OCI-M1 (cell line): ENCODE results near the gene LMBR1.
"Not testable (repeated sequence)": the region's sequence is repeated elsewhere in the genome, so short reads cannot be mapped to it uniquely, and the experiment has no call there.

Experiments used
- DNase-seq: peaks from one replicate; lab custom pipeline; 2025; lab: John Stamatoyannopoulos, UW

The LMBR1 gene

DNA sequence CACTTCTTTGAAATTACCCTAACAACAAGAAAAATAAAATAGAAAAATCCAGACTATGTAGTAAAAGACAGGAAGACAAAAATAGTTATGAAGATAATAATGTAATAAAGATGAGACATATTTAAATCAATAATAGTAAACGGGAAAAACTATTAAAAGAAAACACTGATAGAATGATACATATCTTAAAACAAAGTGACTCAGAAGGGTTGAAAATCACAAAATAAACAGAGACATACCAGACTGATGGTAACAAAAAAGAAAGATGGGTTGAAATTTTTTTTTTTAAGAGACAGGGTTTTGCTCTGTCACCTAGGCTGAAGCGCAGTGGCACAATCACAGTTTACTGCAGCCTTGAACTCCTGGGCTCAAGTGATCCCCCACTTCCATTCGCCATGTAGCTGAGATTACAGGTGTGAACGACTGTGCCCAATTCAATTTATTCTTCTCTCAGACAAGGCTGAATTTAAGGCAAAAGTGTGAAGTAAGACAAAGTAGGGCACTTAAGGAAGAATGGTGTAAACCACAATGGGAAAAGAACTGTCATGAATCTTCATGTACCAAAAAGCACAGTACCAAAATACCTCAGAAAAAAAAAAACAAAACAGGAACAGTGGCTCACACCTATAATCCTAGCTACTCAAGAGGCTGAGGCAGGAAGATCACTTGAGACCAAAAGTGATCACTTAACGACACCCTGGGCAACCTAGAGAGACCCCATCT, 47.4 kb downstream of the LMBR1 start:
- DNase-seq: no peak

DNA sequence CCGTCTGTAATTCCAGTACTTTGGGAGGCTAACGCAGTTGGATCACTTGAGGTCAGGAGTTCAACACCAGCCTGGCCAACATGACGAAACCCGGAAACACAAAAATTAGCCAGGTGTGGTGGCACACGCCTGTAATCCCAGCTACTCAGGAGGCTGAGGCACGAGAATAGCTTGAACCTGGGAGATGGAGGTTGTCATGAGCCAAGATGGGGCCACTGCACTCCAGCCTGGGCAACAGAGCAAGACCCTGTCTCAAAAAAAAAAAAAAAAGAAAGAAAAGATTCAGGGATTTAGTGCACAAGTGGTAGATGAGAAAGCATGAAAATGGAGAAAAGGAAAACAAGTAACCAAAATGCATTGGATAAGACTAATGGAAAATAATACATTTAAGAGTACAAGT, 49.4 kb downstream of the LMBR1 start:
- DNase-seq: not testable (repeated sequence)

DNA sequence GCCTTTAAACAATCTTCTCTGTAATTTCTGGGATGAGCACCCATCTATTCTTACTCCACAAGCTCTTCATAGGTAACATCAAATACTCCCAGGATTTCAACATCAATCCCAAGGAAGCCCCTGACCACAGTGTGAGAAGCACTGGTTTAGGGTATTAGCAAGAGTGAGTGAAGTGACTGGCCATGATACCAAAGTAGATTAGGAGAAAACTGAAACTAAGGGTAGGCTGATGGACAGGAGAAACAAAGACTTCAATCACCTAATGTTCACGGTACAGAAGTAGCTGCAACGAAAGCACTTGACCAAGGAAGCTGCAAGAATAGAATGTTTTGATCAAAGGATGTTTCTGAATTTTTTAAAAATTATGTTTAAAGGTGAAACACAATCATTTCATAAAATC, 49.8 kb downstream of the LMBR1 start:
- peak; percentile 50 for DNase-seq

DNA sequence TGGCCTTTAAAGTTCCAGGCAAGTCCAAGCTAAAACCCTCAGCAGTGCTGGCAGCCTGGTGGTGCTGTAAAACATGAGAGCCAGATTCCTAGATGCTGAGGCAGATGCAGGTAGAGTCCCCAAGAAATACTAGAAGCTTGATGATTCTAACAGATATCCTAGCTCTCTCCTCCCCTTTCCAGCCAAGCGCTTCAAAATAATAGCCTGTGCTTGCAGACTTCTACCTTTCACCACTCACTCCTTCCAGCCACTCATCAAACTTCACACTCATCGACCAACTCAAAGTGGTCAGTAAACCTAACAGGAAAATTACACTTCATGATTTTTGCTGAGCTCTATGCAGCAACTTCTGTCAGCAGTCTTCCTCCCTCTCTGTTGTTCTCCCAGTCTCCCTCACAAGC, 50.2 kb downstream of the LMBR1 start:
- DNase-seq: peak; percentile 42

DNA sequence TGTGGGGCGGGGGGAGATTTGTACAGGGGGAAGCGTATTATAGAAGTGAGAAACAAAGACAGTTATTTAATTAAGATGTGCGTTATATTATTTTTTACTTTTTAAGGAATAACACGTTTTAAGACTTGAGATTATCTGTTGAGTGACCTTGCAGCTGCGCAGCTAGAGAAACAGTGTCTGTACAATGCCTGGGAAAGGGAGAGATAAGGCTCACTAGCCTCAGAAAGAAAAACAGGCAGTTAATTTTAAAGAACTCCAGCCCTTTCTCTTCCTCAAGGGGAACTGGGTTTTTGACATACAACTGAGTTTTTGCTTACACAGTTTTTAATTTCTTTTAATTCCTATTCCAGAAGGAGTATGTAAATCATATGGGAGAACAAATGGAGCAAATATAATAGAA, 50.7 kb downstream of the LMBR1 start:
- peak; percentile 61 for DNase-seq

DNA sequence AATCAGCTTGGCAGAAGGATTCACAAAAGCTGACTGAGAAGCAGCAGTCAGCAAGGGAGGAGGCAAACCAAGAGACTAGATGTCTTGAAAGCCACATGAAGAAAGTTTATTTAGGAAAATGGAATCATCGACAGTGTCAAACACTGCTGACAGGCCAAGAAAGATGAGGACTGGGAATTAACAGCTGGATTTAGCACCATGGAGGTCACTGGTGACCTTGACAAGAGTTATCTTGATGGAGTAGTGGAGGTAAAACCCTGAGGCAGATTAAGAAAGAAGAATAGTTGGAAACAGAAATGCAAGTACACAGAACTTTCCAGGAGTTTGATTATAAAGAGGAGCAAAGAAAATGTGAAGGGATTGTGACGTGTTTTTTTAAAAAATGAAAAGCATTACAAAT, 51.5 kb downstream of the LMBR1 start:
- no peak for DNase-seq

DNA sequence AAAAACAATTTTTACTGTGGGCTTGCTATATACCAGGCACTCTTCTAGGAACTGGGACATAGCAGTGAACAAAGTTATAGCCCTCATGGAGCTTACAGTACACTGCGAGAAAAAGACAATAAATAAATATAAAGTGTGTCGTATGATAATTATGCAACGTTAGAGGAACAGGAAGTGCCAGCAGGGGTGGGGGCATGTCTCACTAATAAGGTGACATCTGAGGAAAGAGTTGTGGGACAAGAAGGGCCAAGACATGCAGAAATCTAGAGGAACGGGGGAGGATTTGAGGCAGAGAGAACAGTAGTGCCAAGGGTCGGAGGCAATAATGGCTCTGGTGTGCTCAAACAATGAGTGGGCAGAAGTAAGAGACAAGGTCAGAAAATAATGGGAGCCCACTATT, 52.8 kb downstream of the LMBR1 start:
- no peak for DNase-seq

DNA sequence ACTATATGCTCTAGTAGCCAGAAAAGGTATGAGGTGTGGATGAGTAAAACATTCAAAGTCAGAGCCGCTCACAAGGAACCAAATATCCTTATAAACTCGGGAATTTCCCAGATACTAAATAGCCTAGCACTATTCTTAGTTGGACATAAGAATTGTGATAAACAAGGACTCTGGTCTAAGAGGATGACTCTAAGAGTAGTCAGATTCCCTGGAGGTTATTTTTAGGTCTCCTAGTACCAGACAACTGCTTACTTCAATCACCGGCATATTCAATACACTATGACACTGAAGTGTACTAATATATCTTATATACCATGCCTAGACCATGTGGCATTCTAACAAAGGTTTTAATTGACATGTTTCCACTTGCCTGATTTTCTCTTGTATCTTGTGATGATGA, 56.5 kb downstream of the LMBR1 start:
- DNase-seq: no peak

DNA sequence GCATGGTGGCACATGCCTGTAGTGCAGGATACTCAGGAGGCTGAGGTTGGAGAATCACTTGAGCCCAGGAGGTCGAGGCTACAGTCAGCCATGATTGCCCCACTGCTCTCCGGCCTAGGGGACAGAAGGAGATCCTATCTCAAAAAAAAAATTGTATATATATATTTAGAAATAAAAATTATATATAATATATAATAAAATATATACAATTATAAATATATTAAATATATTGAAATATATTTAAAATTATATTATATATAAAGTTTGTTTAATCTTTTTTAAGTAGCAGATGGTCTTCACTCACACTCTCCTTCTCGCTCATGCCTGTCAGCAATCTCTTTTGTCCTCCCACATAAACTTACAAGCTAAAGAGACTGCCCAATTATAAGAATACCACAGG, 58.5 kb downstream of the LMBR1 start:
- no peak for DNase-seq

DNA sequence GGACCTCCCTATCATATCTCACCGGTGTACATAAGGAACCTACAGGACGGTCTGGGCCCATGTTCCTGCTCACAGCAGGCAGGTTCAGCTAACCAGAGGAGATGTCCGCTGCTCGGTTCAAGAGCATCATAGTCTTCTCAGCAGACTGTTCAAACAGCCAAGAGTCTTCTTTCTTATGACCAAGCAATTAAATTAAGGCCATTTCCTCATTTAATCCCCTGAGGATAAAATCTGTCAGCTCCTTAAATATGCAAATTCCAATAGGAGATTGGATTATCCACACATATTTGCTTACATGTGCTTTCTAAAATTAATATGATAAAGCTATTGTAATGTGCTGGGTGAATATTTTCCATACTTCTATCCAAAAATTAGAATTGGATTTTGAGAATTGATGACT, 59.7 kb downstream of the LMBR1 start:
- DNase-seq: no peak

DNA sequence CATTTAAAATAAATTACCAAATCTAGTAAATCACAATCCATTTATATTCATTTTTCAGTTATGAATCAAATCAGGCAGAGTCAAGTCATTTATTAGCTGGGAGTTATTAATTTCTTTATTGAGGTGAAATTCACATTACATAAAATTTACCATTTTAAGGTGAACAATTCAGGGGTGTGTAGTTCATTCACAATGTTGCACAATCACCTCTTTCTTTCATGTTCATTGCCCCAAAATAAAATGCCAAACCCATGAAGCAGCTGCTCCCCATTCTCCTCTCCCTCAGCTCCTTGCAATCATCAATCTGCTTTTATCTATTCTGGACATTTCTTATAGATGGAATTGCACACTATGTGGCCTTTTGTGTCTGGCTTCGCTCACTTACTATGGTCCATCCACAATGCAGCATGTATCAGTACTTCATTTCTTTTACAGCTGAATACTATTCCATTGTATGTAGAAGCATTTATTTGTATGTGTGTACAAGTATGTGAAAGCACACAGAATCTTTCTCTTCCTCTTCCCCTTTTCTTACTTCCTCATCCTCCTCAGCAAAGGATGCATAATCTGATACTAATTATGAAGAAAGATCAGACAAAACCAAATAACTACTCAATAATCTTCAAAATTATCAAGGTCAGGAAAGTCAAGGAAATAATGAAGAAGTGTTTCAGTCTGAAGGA, 60.6 kb downstream of the LMBR1 start:
- DNase-seq: peak; percentile 5

DNA sequence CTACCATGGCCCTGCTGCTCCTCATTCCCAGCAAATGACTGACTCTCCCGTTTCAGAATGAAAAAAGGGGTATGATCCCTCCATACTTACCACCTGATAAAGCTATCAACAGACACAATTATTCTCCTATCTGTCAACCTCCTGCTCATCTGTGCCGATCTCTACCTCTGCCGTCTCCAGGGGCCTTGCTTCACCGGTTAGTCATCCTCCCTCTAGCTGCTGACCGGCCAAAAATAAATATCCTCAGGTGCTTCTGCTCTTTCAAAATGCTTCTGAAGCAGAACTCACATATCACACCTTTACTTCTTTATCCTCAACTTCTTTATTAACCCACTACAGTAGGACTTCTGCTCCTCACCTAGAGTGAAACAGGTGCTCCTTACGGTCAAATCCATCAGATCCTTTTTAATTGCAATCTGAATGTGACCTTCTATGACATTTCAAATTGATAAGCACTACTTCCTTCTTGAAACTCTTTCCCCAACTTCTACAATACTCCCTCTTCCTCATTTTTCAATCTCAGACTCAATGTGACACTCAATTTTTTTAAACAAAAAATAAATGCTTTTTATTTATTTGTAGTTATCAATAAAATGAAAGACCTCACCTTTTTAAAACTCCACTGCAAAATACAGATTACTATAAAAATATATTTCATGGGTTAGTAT, 63.2 kb downstream of the LMBR1 start:
- DNase-seq: no peak

DNA sequence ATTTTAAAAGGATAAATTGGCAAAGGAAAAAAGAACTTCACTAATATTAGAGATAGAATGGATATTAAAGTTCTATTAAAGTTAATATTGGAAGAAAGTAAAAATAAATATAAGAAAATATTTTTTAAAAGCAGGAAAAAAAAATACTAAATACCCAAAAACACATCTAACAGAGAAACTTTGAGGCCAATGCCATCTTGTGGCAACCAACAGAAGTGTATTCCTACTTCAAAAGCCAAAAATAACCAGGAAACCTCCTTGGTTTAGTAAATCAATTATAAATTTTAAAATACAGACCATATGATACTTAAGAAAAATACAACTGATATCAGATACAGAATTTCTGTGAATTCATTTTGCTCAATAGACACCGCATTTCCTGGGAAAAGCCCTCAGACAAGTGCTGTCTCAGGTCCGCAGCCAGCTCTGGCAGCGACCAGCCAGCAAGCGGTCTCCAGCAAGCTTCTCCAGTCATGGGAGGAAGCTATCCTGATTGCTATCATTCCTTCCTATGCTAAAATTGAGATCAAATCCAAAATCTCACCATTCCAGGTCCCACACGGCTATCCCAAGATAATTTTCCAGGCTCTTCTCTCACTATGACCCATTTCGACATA, 65.3 kb downstream of the LMBR1 start:
- peak; percentile 21 for DNase-seq

DNA sequence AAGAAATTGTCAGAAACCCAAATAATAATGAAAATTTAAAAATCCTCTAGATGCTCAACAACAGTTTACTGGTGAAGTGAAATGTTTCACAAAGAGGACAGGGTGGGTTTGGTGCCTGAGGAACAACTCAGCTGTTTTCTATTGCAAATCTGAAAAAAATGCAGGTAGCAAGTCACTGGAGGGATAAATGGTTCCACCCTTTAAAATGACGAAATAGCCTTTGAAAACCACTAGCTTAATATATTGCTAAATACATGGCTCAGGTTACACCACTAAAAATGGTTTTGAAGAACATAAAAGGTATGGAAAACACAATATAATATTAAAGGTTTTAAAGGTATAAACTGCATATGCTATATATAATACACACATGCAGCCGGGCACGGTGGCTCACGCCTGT, 69.5 kb downstream of the LMBR1 start:
- no peak for DNase-seq

DNA sequence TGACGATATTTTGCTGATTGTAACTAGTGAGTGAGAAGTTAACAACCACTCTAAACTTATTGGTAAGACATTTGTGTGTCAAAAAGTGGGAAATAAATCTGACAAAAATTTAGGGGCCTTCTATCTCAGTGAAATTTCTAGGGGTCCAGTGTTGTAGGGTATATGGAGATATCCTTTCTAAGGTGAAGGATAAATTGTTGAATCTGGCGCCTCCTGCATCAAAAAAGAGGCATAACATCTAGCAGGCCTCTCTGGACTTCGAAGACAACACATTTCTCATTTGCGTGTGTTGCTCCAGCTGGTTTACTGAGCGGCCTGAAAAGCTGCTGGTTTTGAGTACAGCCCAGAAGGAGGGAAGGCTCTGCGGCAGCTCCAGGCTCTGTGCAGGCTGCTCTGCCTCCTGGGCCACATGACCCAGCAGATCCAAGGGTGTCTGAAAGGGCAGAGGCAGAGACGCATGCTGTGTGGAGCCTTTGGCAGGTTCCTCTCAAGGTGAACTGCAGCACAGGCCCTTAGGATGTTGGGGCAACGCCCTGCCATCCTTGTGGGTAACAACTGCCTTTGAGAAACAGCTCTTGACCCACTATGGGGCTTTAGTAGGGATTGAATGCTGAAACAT, 72.4 kb downstream of the LMBR1 start:
- DNase-seq: no peak

DNA sequence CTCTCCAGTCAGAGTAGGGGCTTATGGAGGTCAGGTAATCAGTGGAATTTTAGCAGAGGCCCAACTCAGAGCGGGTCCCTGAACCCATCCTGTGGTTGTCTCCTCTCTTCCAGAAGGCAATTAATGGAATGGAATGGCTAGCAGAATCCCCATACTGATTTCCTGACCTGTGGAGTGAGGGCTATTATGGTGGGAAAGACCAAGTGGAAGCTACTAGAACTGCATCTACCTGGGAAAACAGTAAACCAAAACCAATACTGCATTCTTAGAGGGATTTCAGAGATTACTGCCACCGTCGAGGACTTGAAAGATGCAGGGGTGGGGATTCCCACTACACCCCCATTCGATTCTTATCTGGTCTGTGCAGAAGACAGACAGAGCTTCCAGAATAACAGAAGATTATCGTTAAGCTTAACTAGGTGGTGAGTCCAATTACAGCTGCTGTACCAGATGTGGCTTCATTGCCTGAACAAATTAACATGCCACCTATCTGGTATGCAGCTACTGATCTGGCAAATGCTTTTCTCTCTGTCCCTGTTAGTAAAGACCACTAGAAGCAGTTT, 73.2 kb downstream of the LMBR1 start:
- DNase-seq: peak; percentile 15

DNA sequence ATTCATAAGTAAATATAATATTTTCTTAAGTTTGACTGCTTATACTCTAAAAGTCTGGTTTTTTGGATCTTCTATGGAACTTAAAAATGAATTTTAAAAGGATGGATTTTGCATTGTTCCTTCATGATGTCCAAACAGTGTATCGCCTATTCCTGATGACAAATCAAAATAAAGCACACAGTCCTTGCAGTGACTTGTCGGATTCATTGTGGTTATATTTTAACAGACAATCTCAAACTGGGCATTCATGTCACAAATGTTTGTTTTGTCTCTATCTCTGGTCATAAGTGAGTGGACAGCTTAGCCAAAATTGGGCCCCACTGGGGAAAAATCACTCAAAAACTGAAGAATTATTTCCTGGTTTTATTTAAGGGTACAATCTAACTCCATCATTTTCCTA, 74.8 kb downstream of the LMBR1 start:
- no peak for DNase-seq

DNA sequence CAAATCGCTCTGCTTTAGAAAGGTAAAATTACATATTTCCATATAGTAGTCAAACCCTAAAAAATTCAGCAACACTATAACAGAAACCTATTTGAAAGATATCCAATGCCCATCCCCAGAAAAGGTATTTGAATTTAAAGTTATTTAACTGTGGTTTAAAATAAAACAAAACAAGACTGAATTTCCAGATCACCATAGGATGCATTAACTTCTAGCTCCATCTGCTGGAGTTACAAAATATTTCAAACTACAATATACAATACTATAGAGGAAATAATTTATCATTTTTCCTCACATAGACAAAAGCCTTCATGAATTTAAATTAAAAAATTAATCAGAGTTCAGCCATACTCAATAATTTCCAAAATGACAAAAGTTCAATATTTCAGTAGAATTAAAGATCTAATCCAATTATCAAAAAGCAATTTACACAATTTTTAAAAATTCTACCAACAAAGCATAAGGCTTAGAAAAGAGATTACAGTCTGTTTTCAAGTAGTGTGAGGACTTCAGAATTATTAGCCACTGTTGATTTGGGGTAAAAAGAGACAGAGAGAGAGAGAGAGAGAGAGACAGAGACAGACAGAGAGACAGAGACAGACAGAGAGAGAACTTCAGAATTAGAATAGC, 75.9 kb downstream of the LMBR1 start:
- DNase-seq: peak; percentile 47

DNA sequence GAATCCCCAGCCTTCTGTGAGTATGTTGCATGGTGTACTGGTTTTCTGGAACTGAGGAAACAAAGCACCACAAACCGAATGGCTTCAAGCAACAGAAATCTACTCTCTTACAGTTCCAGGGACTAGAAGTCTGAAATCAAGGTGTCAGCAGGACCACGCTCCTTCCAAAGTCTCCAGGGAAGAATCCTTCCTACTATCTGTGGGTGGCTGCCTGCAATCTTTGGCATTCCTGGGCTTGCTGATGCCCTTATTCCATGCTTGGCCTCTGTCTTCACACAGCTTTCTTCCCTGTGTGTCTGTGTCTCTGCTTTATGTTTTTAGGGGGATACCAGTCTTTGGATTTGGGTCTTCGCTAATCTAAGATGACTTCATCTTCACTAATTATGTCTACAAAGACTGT, 81.3 kb downstream of the LMBR1 start:
- DNase-seq: no peak

DNA sequence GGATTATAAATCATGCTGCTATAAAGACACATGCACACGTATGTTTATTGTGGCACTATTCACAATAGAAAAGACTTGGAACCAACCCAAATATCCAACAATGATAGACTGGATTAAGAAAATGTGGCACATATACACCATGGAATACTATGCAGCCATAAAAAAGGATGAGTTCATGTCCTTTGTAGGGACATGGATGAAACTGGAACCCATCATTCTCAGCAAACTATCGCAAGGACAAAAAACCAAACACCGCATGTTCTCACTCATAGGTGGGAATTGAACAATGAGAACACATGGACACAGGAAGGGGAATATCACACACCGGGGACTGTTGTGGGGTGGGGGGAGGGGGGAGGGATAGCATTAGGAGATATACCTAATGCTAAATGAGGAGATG, 89.3 kb downstream of the LMBR1 start:
- DNase-seq: not testable (repeated sequence)

DNA sequence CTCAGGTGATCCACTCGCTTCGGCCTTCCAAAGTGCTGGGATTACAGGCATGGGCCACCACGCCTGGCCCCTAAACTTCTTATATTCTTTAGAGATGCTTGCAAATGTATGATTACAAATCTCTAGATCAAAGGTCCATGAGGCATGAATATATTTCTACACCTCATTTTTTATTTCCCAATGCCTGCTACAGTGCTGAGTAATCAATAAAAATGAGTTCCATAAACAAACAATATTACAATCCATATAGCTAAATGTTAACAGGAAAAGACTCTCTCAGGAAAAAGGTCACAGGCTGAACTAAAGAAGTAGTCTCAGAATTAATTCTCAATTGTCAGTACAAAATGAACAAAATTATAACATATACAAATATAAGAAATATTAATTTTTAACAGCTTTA, 90.8 kb downstream of the LMBR1 start:
- no peak for DNase-seq

DNA sequence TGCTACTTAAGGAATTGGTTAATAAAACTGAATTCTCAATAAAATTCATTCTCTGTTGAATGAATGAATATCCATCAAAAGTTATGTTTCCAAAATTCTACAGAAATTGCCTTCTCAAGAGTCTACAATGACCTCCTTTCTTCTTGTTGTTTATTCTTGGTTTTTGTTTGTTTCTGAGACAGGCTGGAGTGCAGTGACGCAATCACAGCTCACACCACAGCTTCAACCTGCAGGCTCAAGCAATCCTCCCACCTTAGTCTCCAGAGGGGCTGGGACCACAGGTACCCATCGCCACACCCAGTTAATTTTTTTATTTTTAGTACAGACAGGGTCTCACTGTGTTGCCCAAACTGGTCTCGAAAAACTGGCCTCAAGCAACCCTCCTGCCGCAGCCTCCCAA, 97.6 kb downstream of the LMBR1 start:
- DNase-seq: no peak
